GM21515 (cell line): Measurements from ENCODE around the gene CD9.

Experiments used
- ATAC-seq: cut with Tn5 transposase; IDR thresholded peaks from one replicate; pipeline ENCODE4 v1.9.1; 2021; ENCODE audit not compliant: unreplicated experiment

CD9 gene

DNA sequence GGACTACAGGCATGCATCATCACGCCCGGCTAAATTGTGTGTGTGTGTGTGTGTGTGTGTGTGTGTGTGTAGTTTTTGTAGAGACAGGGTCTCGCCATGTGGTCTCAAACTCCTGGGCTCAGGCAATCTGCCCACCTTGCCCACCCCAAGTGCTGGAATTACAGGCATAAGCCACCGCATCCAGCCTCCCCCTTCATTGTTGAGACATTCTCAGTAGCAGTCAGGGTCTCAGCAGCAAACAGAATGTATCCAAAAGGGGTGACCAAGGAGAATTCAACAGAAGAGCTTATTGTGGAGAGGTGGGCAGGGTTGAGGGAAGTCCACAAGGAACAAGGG, 73.0 kb downstream of the CD9 start:
- no peak for ATAC-seq

DNA sequence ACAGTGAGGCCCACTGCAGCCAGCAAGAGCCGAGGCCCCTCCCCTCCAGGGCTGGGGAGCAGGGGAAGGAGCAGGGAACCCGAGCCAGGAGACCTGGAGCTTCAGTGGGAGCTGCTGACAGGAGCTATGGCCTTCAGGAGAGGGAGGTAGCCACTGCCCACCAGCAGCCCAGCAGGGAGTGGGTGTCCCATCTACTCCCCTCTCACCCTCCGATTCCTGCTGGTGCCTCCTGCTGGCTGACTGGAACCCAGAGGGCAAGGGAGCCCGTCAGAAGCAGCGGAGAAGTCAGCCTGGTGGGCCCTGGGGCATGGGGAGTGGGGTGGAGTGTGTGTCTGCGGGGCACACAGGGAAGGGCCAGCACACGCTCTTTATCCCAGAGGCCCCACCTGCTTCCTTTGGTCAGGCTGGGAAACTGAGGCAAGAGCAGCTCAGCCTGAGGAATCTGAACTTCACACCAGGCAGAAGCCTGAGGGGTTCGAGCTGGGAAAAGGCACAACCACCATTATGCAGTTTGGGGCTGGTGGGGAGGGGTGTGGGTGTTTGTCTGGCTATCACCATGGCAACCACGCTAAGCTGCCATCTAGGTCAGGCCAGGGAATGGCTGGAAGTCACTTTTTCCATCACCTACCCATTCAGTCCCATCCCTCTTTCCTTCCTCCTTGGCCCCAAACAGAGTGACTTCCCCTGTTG, 73.5 kb downstream of the CD9 start:
- ATAC-seq, result no peak

DNA sequence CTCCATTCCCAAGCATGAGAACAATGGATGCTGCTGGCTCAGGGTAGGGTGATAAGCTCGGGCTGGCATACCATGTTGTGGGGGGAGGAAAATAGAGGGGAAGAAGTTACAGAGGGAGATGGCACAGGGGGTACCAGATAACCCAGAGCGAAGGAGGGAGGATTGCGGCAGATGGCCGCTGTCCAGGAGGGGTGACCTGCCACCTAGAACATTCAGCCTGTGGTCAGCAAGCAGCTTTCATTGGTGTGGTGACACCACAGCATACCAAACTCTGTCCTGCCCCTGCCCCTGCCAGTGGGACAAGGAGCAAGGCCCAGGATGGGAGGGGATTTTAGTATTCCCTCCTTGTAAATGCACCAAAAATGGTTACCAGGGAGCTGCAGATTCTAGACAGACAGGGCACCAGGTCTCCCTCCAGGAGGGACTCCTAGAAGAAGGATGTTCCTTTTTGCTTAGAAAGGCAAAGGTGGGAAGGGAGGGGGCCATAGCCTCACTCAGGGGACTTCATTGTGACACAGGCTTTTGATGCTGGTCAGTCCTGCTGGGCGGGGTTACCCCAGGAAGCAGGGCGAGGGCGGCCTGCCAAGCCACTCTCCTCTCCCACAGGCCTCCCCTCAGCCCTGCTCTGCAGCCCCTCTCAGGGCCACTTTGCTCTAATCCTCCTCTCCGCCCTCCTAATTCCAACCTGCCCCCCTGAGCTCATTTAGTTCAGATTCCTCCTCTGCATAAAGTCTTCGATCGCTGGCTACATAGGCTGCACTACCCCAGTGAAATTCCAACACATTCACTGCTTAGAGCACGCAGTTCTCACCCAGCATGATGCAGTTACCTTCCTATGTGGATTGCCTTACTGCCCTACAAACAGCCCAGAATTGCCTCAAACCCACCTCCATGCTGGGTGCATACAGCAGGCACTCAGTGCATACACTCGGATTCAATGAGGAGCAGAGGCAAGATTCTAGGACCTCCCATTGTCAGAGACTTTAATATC, 74.3 kb downstream of the CD9 start:
- ATAC-seq, result no peak

DNA sequence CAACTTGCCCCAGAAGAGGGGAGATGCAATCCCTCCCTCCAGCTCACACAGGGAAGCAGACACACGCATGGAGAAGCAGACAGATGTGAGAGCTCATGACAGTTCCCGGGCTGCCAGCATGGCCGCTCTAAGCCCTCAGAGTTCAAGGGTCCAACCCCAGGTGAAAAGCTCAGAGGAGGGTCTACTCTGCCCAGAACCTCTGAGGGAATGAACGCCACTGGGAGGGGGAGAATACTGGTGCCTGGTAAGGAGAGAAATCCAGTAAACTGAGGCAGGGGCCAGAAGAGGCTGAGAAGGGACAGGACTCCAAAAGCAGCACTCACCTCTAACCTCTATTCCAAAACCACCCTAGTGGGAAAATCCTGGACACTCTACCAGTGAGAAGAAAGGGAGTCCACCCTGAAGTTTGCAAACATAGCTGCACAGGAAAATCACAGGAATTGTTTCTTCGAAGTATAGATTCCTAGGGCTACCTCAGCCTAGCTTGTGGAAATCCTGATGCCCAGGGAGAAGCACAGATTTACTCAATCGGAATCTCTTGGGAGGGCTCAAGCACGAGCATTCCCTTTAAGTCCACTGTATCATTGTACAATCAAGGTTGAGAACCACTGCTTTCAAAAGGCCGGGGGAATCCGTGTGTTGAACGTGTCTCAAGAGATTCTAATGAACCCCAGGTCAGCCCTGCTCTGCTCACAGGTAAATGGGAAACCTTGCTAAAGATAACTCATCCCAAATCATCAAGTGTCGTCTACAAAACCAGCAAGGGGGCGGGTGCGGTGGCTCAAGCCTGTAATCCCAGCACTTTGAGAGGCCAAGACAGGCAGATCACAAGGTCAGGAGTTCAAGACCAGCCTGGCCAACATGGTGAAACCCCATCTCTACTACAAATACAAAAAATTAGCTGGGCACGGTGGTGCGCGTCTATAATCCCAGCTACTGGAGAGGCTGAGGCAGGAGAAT, 76.0 kb downstream of the CD9 start:
- no peak for ATAC-seq

DNA sequence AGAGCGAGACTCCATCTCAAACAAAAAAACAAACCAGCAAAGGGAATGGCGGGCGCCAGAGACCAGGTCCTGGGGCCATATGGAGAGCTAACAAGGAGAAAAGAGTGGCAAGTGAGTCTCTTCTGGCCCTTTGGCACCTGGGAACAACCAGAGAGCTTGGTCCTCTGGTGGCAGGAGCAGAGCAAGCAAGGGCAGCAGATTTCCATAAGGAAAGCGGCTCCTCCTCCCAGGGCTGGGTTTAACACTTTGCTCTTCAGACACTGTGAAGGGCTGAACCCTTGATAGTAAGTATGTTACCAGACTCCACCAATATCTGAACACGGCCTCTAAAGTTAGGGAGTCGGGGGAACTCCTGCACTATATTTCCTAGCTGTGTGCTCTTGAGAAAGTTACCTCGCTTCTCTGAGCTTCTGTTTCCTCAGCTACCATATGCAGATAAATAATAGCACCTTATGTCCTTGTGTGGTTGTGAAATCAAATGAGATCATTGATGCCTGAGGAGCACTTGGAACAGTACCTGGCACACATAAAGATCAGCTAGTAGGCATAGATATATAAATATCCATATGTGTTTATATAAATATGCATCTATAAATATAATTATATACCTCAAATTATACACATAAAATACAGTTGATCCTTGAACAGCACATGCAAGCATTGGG, 76.9 kb downstream of the CD9 start:
- ATAC-seq, result no peak

DNA sequence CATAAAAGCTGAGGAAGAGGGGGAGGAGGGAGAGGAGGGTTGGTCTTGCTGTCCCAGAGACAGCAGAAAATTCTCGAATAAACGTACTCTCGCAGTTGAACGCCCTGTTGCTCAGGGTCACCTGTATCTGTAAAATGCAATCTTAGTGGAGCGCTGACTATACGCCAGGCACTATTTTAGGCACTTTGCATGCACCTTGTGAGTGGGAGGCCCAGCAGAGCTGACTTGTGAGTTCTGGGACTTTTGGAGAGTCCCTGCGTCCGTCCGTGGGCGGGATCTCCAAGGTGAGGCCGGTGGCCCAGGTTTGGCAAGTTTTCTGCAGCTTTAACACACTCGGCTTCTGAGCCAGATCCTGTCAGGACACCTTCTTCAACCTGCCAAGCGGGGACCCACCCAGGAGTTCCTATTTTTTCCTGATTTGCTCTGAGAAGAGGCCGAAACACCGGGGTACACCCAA, 77.8 kb downstream of the CD9 start:
- ATAC-seq, result peak; percentile 27

DNA sequence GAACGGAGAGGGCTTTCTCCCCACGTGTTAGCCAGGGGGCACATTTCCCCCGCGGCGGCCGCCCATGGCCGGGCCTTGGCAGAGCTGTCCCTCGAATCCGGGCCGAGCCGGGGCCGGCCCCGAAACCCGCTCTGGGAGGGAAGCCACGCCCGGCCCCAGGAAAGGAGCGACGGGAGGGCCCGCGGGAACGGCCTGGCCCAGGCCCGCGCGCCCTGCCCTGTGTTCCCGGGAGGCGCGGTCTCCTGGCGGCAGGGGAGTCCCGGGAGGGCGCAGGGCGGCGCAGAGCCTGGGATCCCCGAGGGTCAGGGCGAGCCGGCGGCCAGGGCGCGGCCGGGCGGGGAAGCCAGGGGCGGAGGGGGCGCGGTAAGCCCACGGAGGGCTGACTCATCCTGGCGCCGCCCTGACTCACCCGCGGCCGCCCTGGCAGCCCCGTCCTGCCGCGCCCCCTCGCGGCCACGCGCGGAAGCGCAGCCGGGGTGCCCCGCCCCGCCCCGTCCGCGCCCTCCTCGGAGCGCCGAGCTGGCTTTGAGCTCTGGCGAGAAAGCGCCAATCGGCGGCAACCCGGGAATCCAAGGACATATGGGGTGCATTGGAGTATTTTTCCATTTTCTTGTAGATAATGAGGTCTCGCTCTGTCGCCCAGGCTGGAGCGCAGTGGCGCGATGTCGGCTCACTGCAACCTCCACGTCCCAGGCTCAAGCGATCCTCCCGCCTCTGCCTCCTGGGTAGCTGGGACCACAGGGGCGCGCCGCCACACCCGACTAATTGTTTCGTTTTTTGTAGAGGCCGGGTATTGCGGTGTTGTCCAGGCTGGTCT, 78.4 kb downstream of the CD9 start:
- ATAC-seq, result peak; percentile 69

DNA sequence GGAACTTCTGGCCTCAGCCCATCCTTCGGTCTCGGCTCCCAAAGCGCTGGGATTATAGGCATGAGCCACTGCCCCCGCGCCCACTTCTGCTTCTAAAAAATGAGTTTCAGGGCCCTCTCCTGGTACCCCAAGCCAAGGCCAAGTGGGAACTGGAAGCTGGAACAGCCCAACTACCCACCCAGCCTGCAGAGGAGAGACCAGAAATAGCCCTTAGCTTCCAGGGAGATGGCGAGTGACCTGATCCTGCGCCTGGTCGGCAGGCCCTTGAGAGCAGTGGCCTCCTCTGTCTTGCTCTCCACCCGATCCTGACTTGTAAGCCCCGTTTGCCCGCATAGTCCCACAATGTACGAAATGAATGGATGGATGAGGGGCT, 79.0 kb downstream of the CD9 start:
- ATAC-seq, result no peak

DNA sequence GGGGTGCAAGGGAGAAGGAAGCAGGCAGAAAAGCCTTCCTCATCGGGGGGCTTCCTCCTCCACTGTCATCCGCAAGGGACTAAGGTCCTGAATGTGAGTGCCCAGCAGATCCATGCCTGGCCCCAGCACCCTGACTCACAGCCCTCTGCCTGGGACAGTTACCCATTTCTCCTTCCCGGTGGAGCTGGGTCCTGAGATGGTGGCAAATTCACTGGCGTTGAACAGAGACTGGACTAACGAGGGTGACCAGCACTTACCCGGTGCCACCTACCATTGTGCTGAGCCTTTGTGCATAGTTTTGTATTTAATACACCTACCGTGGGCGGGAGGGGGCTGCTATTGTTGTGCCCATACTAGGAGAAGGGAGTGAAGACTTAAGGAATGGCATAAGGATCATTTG, 79.4 kb downstream of the CD9 start:
- ATAC-seq, result no peak

DNA sequence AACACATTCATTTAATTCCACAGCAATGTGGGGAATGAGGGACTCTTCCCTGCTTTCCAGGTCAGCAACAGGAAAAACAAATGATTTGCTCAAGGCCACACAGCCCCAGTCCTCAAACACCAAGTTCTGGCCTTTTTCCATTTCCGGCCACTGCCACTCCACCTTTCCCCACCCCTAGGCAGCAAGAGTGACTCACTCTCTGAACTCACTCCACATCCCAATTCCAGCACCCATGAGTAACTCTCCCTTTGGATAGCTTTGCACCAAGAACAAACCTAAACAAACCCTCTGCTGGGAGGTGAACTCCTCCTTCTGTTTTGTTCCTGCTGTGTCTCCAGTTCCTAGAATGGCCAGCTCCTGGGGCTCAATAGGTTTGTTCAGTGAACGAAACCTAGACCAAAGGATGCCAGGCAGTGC, 79.9 kb downstream of the CD9 start:
- ATAC-seq, result no peak

DNA sequence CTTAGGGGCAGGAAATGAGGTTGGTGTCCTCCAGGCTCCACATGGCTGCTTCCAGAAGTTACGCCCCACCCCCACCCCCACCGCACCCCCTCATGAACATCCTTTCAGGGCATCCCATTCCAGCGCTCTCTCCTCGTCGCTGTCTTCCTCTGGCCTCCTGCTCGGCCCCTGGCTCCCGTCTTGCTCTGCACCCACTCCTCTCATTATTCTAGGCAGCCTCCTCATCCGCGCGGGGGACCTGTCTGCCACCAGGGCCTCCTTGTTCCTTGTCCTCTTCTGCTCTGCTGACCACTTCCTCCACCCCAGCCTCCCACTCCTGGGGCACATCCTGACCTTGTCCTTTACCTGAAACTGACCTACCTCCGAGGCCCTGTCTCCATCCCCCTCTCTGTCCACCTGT, 80.5 kb downstream of the CD9 start:
- ATAC-seq, result no peak

DNA sequence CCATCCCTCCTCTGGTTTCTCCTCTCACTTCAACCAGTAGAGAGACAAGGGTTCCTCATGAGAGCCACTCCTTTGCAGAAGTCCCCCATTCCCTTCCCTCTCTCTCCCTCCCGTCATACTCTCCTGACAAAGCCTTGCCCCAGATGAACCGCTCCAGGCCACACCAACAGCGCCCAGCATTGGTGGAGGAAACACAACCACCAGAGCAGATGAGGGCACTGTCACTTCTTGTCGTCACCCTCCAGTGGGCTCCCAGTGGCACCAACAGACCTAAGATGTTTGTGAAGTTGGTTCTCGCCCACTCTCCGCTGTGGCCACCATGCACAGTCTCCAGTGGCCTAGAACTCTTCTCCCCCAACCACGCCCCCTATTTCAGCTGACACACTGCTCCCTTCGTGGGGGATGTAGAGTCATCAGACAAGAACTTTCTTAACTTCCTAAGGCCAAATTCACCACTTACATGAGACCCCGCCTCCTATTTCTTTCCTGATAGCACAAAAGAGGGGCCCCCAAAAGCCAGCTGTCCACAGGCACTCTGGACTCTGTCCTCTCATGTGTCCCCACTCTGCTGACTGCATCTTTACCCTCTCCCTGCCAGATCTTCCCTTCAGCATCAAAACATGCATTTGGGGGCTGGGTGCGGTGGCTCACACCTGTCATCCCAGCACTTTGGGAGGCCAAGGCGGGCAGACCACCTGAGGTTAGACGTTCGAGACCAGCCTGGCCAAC, 81.0 kb downstream of the CD9 start:
- no peak for ATAC-seq

DNA sequence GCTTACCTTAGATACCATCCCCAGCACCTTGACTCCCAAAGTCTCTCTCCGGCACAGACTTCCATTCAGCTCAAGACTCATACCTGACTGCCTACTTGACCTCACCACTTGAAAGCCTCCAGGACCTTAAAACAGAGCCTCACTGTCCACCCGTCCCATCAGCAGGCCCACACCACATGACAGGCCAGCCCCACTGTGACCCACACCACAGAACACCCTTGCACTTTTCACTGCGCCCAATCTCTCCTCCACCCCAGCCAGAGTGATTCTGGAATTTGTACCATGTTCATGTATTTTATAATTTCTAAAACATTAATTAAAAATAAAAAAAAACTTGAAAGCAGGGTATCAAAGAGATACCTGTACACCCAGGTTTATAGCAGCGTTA, 82.2 kb downstream of the CD9 start:
- ATAC-seq, result no peak

DNA sequence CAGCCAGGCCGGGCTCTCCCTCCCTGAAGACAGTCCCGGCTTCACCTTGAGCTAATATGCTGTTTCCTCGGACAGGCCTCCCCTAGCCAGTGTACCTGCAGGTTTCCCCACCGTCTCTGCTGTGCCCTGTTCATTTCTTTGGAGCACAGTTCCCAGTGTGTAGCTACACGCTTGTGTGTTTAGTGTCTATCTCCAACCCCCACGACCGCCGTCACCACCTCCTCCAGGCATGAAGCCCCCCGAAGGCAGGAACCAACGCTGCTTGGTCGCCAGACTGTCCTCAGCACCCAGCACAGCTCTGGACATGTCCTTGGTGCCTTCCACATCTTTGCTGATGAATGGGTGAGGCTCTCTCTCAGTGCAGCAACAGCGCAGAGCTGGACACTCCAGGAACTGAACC, 84.1 kb downstream of the CD9 start:
- ATAC-seq, result no peak

DNA sequence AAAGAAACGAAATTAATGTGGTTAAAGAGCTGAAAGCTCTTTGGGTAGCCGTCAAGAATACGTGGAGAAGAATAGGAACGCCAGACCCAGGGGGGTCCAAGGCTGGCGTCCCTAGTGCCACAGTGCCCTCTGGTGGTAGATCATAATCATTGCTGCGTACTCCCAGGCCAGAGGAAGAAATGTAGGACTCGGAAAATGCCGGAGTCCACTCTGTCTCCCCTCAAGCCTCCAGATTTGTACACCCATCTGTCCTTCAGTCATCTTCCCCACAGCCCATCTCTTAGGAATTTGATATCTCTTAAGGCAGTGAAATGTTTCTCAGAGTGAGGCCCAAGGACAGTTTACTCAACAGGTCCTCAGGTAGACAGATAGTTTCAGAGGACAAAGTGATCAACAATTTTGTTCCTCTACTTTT, 84.9 kb downstream of the CD9 start:
- ATAC-seq, result peak; percentile 71

DNA sequence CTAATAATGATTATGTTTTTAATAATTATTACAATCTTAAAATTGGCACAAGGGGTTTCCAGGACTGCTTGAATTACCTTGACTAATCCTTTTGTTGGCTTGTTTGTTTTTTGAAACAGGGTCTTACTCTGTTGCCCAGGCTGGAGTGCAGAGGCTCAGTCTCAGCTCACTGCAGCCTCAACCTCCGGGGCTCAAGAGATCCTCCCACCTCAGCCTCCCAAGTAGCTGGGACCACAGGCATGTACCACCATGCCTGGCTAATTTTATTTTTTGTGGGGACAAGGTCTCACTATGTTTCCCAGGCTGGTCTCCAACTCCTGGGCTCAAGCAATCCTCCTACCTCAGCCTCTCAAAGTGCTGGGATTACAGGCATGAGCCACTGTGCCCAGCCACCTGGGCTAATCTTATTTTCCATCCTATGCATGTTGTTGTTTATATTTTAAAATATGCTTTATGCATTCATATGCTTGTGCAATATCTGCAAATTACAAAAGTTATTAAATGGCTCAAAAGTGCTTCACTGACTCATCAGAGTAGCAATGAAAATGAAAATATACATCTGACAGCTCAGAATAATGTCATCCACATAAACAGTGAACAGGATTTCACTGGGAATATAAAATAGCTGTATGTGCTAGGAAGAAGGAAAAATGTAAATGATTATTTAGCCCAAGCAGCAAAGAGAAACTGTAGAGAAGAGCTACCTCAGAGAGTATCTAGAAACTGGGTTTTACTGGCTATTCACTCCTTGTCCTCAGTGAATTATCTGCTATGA, 85.5 kb downstream of the CD9 start:
- no peak for ATAC-seq
